ENCODE results near the gene NR4A3. TPM values are rescaled to one million over a fixed set of nuclear protein-coding genes. Genes with fewer than 3 reads are reported as not detected.
A peak's percentile ranks its signal among the peaks of the same experiment; 100 is the strongest.

Gene NR4A3
- polyA plus RNA-seq, 3 donors: 0.88 to 2.1 (median 0.92) TPM

DNA sequence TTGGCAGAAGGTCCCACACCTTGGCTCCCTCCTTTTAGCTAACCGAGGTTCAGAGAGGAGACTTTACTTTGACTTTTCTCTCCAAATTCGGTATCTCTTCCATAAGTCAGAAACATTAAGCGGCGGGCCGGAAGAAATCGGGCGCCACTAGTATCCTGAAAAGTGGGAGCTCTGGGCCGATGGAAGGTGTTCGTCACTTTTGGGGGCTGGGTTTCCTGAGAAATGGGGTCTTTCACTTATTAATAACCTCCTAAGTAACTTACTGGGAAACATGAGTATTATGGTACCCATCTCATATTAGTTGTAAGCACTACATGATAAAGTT lies 85.5 kb downstream of the NR4A3 start:
- Histone ChIP-seq H3K79me2 (ENCODE audit: insufficient read depth, low read length) (peaks cover 15% of the 10 kb centered on the region), H3K4me1 (ENCODE audit: control insufficient read depth in 1 of 2, insufficient read depth in 2 of 2, low read length in 2 of 2) (peaks cover 8 to 17% of the 10 kb centered on the region in 2 donors), H3K9ac (ENCODE audit: insufficient read depth, low read length, poor library complexity, severe bottlenecking) (peak overlapping the region; percentile 95), H3K9me3 (replicated peaks in 1 of 2; ENCODE audit: control insufficient read depth in 1 of 2, insufficient read depth in 1 of 2, low read length in 2 of 2) (peaks cover 0 to 2% of the 10 kb centered on the region in 2 donors), H2AFZ (ENCODE audit: insufficient read depth, low read depth, low read length, poor library complexity, severe bottlenecking) (peak overlapping the region; percentile 92), H3K4me3 (replicated peaks in 1 of 3; ENCODE audit: low read depth in 2 of 3, low read length in 3 of 3) (peak overlapping the region; percentile 82 to 85 (median 83)), H3K27ac (ENCODE audit: low read depth in 1 of 2, low read length in 2 of 2) (peak overlapping the region; percentile 72 to 95), H4K20me1 (ENCODE audit: insufficient read depth, low read length) (no peaks in the 10 kb centered on the region), H3K27me3 (ENCODE audit: control insufficient read depth in 2 of 2, insufficient read depth in 2 of 2, low read length in 2 of 2) (no peaks in the 10 kb centered on the region), H3K36me3 (replicated peaks in 1 of 2; ENCODE audit: control insufficient read depth in 1 of 2, insufficient read depth in 2 of 2, low read length in 2 of 2) (no peaks in the 10 kb centered on the region), H3K4me2 (replicated peaks; ENCODE audit: extremely low read depth, low read length, poor library complexity, severe bottlenecking) (peak overlapping the region; percentile 77)
- H3K9me3 Mint-ChIP-seq: peaks cover 0 to 16% (median 6%) of the 10 kb centered on the region in 7 donors
- H3K4me3 Mint-ChIP-seq: peak overlapping the region; percentile 98 to 99
- no CpG with 5 or more reads among the region's 9 CpGs for WGBS (ENCODE audit: insufficient coverage)
- intact Hi-C loops (cut with micrococcal nuclease): loop anchor here (5.0 to 10.0 kb wide), 3 partner anchors 82 to 685 kb away; partner anchors contain the start of genes NR4A3 (in 2 of the 2), ALG2 (in 1 of the 2) and SEC61B (in 1 of the 2)
- TF ChIP-seq, protein P1, sequence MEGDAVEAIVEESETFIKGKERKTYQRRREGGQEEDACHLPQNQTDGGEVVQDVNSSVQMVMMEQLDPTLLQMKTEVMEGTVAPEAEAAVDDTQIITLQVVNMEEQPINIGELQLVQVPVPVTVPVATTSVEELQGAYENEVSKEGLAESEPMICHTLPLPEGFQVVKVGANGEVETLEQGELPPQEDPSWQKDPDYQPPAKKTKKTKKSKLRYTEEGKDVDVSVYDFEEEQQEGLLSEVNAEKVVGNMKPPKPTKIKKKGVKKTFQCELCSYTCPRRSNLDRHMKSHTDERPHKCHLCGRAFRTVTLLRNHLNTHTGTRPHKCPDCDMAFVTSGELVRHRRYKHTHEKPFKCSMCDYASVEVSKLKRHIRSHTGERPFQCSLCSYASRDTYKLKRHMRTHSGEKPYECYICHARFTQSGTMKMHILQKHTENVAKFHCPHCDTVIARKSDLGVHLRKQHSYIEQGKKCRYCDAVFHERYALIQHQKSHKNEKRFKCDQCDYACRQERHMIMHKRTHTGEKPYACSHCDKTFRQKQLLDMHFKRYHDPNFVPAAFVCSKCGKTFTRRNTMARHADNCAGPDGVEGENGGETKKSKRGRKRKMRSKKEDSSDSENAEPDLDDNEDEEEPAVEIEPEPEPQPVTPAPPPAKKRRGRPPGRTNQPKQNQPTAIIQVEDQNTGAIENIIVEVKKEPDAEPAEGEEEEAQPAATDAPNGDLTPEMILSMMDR (IDR thresholded peaks at IDR 0.05): no peak
- H3K27me3 Mint-ChIP-seq (ENCODE audit: low read depth in 3 of 3): peaks cover 1 to 7% (median 5%) of the 10 kb centered on the region in 3 donors
- peak overlapping the region; percentile 87 to 96 (median 93) for H3K27ac Mint-ChIP-seq
- peaks cover 21% of the 10 kb centered on the region for H3K4me1 Mint-ChIP-seq
- H3K36me3 Mint-ChIP-seq: peaks cover 4 to 7% of the 10 kb centered on the region in 2 donors
- DNase-seq: no peak

DNA sequence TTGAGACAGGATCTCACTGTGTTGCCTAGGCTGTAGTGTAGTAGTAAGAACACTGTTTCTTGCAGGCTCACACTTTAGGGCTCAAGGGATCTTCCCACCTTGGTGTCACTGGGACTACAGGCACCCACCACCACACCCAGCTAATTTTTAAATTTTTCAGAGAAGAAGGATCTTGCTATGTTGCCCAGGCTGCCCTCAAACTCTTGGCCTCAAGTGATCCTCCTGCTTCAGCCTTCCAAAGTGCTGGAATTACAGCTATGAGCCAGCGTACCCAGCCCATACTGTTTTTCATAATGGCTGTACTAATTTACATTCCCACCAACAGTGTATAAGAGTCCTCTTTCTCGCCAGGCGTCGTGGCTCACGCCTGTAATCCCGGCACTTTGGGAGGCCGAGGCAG lies 89.9 kb downstream of the NR4A3 start:
- DNase-seq: no peak
- Histone ChIP-seq H3K27ac (ENCODE audit: low read depth in 1 of 2, low read length in 2 of 2) (no peak overlapping the region), H3K4me3 (replicated peaks in 1 of 3; ENCODE audit: low read depth in 2 of 3, low read length in 3 of 3) (no peak overlapping the region), H3K79me2 (ENCODE audit: insufficient read depth, low read length) (peaks cover 15% of the 10 kb centered on the region), H3K36me3 (replicated peaks in 1 of 2; ENCODE audit: control insufficient read depth in 1 of 2, insufficient read depth in 2 of 2, low read length in 2 of 2) (peaks cover 10 to 13% of the 10 kb centered on the region in 2 donors), H2AFZ (ENCODE audit: insufficient read depth, low read depth, low read length, poor library complexity, severe bottlenecking) (no peak overlapping the region), H3K4me2 (replicated peaks; ENCODE audit: extremely low read depth, low read length, poor library complexity, severe bottlenecking) (no peak overlapping the region), H3K9me3 (replicated peaks in 1 of 2; ENCODE audit: control insufficient read depth in 1 of 2, insufficient read depth in 1 of 2, low read length in 2 of 2) (no peaks in the 10 kb centered on the region), H3K4me1 (ENCODE audit: control insufficient read depth in 1 of 2, insufficient read depth in 2 of 2, low read length in 2 of 2) (peaks cover 3 to 11% of the 10 kb centered on the region in 2 donors), H3K27me3 (ENCODE audit: control insufficient read depth in 2 of 2, insufficient read depth in 2 of 2, low read length in 2 of 2) (no peaks in the 10 kb centered on the region), H3K9ac (ENCODE audit: insufficient read depth, low read length, poor library complexity, severe bottlenecking) (no peak overlapping the region), H4K20me1 (ENCODE audit: insufficient read depth, low read length) (no peaks in the 10 kb centered on the region)
- peak overlapping the region in 1 of 7 donors; percentile 38 for H3K27ac Mint-ChIP-seq
- TF ChIP-seq, protein P1 (IDR thresholded peaks at IDR 0.05): no peak
- H3K4me3 Mint-ChIP-seq: no peak overlapping the region
- 99% methylated on average over 7 of the region's 7 CpGs for WGBS (ENCODE audit: insufficient coverage)
- peaks cover 15% of the 10 kb centered on the region for H3K4me1 Mint-ChIP-seq
- intact Hi-C loops (cut with micrococcal nuclease): no loop called here
- peaks cover 0 to 1% (median 0%) of the 10 kb centered on the region in 3 donors for H3K27me3 Mint-ChIP-seq (ENCODE audit: low read depth in 3 of 3)
- peaks cover 20 to 26% of the 10 kb centered on the region in 2 donors for H3K36me3 Mint-ChIP-seq
- peaks cover 0 to 3% (median 0%) of the 10 kb centered on the region in 7 donors for H3K9me3 Mint-ChIP-seq

Other genes with a start within 250 kb of the NR4A3 start
- gene STX17, start 84.8 kb downstream of the NR4A3 start, polyA plus RNA-seq: 10 to 100 TPM; 10.3 to 16.8 (median 10.6) TPM

Data from CD14-positive monocyte (primary cell).